MM.1S (cell line): ENCODE data around the gene EMC8.

Experiments used
- EZH2 ChIP-seq: fragments of 300-600 bp; sonication (generic); optimal IDR thresholded peaks from 2 replicates; pipeline ENCODE3; 2017; ENCODE audit warnings: low read depth, mild to moderate bottlenecking, antibody characterized with exemption, low read length, mixed read lengths
- TF ChIP-seq, protein P1 (sequence below): fragments of 300-600 bp; sonication (generic); IDR thresholded peaks from 2 replicates; pipeline ENCODE4 v1.5.1; 2016; ENCODE audit warnings: antibody characterized with exemption, low read length, mixed read lengths

DNA sequence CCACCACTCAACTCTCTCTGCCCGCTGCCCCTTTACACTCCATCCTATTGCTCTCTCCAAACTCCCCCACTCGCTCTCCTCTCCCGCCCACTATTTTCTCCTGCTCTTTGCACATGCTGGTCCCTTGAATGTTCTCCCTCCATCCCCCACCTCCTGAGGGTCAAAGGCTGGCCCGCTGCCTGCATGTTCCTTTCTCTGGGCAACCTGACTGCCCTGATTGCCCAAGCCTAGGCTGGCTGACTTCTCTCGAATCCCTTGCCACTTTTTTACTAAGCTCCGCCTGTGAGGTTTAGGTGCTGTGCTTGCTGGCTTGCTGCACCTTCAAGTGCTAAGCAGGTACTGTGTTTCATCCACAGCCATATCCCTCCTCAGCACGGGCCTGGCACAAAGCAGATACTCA, 2.7 kb downstream of the EMC8 start:
- TF ChIP-seq, protein P1, sequence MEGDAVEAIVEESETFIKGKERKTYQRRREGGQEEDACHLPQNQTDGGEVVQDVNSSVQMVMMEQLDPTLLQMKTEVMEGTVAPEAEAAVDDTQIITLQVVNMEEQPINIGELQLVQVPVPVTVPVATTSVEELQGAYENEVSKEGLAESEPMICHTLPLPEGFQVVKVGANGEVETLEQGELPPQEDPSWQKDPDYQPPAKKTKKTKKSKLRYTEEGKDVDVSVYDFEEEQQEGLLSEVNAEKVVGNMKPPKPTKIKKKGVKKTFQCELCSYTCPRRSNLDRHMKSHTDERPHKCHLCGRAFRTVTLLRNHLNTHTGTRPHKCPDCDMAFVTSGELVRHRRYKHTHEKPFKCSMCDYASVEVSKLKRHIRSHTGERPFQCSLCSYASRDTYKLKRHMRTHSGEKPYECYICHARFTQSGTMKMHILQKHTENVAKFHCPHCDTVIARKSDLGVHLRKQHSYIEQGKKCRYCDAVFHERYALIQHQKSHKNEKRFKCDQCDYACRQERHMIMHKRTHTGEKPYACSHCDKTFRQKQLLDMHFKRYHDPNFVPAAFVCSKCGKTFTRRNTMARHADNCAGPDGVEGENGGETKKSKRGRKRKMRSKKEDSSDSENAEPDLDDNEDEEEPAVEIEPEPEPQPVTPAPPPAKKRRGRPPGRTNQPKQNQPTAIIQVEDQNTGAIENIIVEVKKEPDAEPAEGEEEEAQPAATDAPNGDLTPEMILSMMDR: no peak
- no peak for TF ChIP-seq EZH2
